ENCODE data around the gene RNPS1. TPM values are rescaled to one million over a fixed set of nuclear protein-coding genes. Genes with fewer than 3 reads are reported as not detected.

The RNPS1 gene
- total RNA-seq, 4 donors from 2014 or later = 71.5 to 155 (median 122) TPM

GRCh38 chr16:2284797-2285576, 17.1 kb upstream of the RNPS1 start:
- TF ChIP-seq CTCF (IDR thresholded peaks at IDR 0.05) = no peak
- TF ChIP-seq POLR2A (IDR thresholded peaks at IDR 0.05) = no peak
- no peaks in the 10 kb centered on the region for H3K27me3 ChIP-seq
- H3K4me3 ChIP-seq = no peak overlapping the region
- DNase-seq = no peak
- no peaks in the 10 kb centered on the region for H3K9me3 ChIP-seq
- no peaks in the 10 kb centered on the region for H3K36me3 ChIP-seq
- no peak overlapping the region for H3K27ac ChIP-seq
- no peaks in the 10 kb centered on the region for H3K4me1 ChIP-seq

DNA sequence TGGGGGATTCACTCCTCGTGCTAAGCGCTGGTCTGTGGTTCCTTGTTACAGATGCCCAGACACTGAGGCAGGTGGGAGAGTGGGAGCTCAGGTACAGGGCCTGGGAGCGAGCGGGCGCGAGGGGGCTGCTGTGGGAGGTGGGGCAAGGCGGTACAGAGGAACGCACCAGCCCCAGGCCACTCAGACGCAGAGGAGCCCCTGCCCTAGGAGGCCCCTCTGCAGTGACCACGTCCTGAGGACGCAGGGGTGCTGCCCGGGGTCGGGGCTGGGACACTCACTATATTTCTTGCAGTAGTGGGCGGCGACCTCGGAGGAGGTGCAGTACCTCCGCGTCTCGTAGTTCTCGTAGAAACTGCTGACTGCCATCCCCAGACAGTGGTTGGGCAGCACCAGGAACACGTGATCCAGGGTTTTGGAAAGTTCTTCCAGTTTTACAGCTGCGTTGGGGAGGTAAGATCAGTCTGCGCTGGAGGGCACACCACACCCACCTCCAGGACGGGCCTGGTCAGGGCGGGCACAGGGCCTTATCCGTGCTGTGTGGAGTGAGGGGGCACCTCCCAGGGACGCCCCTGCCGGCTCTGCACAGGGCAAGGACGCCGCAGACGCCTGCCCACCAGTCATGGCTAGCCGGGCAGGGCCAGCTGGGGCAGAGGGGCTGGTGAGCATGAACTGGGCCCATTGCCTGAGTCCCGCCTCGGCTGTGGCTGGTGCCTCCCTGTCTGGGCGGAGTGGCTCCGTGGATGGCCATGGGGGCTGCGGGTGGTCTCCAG, 16.3 kb upstream of the RNPS1 start:
- H3K9me3 ChIP-seq = no peaks in the 10 kb centered on the region
- H3K27me3 ChIP-seq = no peaks in the 10 kb centered on the region
- H3K27ac ChIP-seq = no peak overlapping the region
- H3K36me3 ChIP-seq = no peaks in the 10 kb centered on the region
- TF ChIP-seq CTCF (IDR thresholded peaks at IDR 0.05) (no peak), POLR2A (IDR thresholded peaks at IDR 0.05) (no peak)
- no peaks in the 10 kb centered on the region for H3K4me1 ChIP-seq
- no peak overlapping the region for H3K4me3 ChIP-seq
- no peak for DNase-seq

DNA sequence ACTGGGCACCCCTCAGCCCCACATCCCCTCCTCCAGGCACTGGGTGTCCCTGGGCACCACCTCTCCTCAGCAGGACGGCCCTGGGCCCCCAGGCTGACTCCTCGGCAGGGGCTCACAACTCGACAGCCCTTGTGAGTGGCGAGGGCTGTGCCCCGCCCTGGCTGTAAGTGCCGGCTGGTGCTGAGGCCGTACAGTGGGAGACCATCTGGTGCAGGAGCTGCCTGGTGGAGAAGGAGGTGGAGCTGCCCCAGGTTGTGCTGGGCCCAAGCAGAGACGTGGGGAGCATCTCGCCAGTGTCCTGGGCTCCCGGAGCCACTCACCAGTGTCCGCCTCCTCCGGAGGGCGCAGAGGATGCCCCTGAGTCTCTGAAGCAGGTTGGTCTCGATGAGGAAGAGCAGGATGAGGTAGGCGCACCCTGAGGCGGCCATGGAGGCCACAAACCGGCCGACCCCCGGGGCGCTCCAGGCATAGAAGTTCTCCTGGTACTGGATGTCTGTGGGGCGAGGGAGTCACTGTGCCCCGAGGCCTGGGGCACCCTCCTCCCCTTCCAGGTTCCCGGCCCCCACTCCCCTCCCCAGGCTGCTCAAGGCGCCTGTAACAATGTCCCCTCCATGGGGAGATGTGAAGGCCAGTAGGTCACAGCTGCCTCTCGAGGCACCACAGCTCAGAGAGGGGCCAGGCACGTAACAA, 15.1 kb upstream of the RNPS1 start:
- no peaks in the 10 kb centered on the region for H3K4me1 ChIP-seq
- H3K27me3 ChIP-seq = no peaks in the 10 kb centered on the region
- no peak for DNase-seq
- TF ChIP-seq CTCF (IDR thresholded peaks at IDR 0.05) = no peak
- no peak for TF ChIP-seq POLR2A (IDR thresholded peaks at IDR 0.05)
- H3K36me3 ChIP-seq = no peaks in the 10 kb centered on the region
- no peak overlapping the region for H3K27ac ChIP-seq
- H3K4me3 ChIP-seq = no peak overlapping the region
- no peaks in the 10 kb centered on the region for H3K9me3 ChIP-seq

DNA sequence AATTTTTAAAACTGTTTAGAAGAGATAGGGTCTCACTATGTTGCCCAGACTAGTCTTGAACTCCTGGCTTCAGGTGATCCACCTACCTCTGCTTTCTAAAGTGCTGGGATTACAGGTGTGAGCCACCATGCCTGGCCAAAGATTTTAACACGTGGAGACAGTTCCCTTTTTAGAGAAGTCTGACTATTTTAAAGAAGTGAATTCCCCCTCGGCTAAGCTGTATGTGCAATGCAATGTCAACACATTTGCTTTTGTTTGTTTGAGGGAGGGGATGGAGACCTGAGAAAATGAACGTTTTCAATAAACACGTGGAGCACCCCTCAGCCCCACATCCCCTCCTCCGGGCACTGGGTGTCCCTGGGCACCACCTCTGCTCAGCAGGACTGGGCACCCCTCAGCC, 14.3 kb upstream of the RNPS1 start:
- Histone ChIP-seq H3K4me3 (no peak overlapping the region), H3K27me3 (no peaks in the 10 kb centered on the region), H3K27ac (no peak overlapping the region), H3K36me3 (no peaks in the 10 kb centered on the region), H3K4me1 (no peaks in the 10 kb centered on the region), H3K9me3 (no peaks in the 10 kb centered on the region)
- no peak for TF ChIP-seq CTCF (IDR thresholded peaks at IDR 0.05)
- no peak for DNase-seq

DNA sequence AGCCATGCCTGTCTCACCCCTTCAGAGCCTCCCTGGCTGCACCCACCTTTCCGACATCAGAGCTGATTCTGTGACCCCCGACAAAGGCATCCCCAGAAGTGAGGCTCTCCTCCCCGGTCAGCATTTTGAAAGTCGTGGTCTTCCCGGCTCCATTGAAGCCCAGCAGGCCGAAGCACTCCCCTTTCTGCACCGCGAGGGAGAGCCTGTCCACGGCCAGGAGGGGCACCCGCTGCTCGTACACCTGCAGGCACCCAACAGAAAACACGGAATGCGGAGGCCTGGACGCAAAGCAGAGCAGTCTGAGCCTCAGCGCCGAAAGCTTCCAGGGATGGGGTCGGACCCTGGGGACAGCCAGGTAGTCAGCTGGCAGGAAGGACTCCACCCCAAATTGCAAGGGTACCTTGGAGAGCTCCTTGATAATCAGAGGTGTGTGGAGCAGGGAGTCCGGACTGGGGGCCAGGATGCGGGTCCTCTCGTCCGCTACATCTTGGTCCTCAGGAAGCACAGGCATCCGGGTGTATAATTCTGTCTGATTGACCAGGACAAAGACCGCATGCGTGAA, 13.1 kb upstream of the RNPS1 start:
- Histone ChIP-seq H3K4me1 (no peaks in the 10 kb centered on the region), H3K27ac (no peak overlapping the region), H3K36me3 (no peaks in the 10 kb centered on the region), H3K4me3 (no peak overlapping the region), H3K27me3 (no peaks in the 10 kb centered on the region), H3K9me3 (no peaks in the 10 kb centered on the region)
- TF ChIP-seq CTCF (IDR thresholded peaks at IDR 0.05) (no peak), POLR2A (IDR thresholded peaks at IDR 0.05) (no peak)
- no peak for DNase-seq
